ENCODE data around the gene ACTL6A. TPM values are rescaled to one million over a fixed set of nuclear protein-coding genes. Genes with fewer than 3 reads are reported as not detected.
A peak's percentile ranks its signal among the peaks of the same experiment; 100 is the strongest.

The ACTL6A gene
- total RNA-seq, 1 donor from 2014 or later: 90.8 TPM

DNA sequence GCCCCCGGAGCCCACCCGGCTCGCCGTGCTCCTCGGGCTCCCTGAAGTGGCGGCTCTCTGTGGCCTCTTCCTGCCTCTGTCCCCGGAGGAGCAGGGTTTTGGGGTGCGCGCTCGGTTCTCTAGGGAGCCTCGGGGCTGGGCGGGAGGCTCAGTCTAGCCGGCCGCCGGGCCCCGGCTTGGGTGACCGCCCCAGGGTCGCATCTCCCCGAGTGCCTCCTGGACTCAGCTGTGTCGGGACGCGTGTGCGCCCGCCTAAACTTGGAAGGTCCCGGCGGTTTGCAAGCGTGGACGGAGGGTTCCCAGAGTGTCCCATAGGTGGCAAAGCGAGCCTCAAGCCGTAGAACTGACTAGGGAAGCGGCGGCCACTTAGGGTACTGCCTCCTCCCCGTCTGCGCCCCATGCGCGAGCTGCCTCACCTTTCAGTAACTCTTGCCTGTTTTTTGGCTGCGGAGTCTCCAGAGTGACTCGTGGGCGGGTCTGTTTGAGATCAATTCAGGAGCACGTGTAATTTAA is 601 bp downstream of the ACTL6A start:
- H3K36me3 ChIP-seq (ENCODE audit: control insufficient read depth, insufficient read depth, low read length): no peaks in the 10 kb centered on the region
- FAIRE-seq: no peak
- DNase-seq (ENCODE audit: low read depth): peak; percentile 70
- peak; percentile 67 for TF ChIP-seq CTCF (IDR thresholded peaks at IDR 0.05; ENCODE audit: insufficient read depth, low read length, severe bottlenecking)
- no peaks in the 10 kb centered on the region for H3K27me3 ChIP-seq (ENCODE audit: control insufficient read depth, insufficient read depth, low read length)
- peak overlapping the region; percentile 86 for H3K4me3 ChIP-seq (ENCODE audit: low read depth, low read length)

- TF ChIP-seq CTCF (IDR thresholded peaks at IDR 0.05; ENCODE audit: insufficient read depth, low read length, severe bottlenecking): no peak
- H3K36me3 ChIP-seq (ENCODE audit: control insufficient read depth, insufficient read depth, low read length): no peaks in the 10 kb centered on the region
- FAIRE-seq (no peak), DNase-seq (ENCODE audit: low read depth) (no peak)
- H3K4me3 ChIP-seq (ENCODE audit: low read depth, low read length): no peak overlapping the region
- no peaks in the 10 kb centered on the region for H3K27me3 ChIP-seq (ENCODE audit: control insufficient read depth, insufficient read depth, low read length)
Observed at GRCh38 chr3:179565496-179565895, 2.8 kb downstream of the ACTL6A start.

GRCh38 chr3:179580992-179581391 is 18.3 kb downstream of the ACTL6A start:
- no peak for TF ChIP-seq CTCF (IDR thresholded peaks at IDR 0.05; ENCODE audit: insufficient read depth, low read length, severe bottlenecking)
- no peak for FAIRE-seq

DNA sequence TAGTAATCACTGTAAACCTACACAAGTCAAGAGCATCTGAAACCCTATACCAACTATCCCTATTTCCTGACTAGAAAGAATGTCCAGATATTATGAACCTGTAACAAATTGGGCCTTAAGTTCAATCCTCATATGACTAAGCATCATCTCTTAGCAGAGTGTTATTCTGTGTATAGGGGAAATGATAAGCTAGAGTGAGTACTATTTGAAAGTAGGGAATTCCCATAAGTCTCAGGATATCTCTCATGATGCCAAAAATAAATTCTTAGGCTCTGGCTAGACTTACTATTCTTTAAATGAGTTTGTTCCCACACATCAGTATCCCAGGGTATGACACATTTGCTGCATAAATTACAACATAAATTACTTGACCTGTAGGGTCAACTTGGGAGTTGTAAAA is 26.4 kb downstream of the ACTL6A start:
- FAIRE-seq: no peak
- Histone ChIP-seq H3K27me3 (ENCODE audit: control insufficient read depth, insufficient read depth, low read length) (no peaks in the 10 kb centered on the region), H3K4me3 (ENCODE audit: low read depth, low read length) (no peak overlapping the region), H3K36me3 (ENCODE audit: control insufficient read depth, insufficient read depth, low read length) (peaks cover 6% of the 10 kb centered on the region)
- no peak for TF ChIP-seq CTCF (IDR thresholded peaks at IDR 0.05; ENCODE audit: insufficient read depth, low read length, severe bottlenecking)
- DNase-seq (ENCODE audit: low read depth): no peak

More at GRCh38 chr3:179580992-179581391, 18.3 kb downstream of the ACTL6A start:
- no peaks in the 10 kb centered on the region for H3K27me3 ChIP-seq (ENCODE audit: control insufficient read depth, insufficient read depth, low read length)
- H3K4me3 ChIP-seq (ENCODE audit: low read depth, low read length): no peak overlapping the region
- peaks cover 5% of the 10 kb centered on the region for H3K36me3 ChIP-seq (ENCODE audit: control insufficient read depth, insufficient read depth, low read length)
- DNase-seq (ENCODE audit: low read depth): no peak

DNA sequence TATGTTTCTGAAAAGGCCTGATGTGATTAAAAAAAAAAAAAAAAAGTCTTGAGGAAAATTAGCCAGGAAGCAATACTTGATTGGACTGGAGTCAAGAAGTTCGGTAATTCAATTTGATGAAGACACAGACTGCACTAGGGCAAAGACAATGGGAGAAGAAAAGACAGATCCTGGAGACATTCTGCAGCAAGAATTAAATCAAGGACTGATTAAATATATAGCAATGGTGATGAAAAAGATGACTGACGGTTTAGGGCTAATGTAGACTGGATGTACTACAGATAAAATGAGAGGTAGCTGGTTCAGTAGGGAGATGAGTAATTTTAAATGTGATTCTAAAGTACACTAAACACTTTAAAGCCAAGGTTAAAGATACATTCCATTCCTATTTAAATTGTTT is 27.9 kb downstream of the ACTL6A start:
- peaks cover 8% of the 10 kb centered on the region for H3K36me3 ChIP-seq (ENCODE audit: control insufficient read depth, insufficient read depth, low read length)
- FAIRE-seq: no peak
- TF ChIP-seq CTCF (IDR thresholded peaks at IDR 0.05; ENCODE audit: insufficient read depth, low read length, severe bottlenecking): no peak

DNA sequence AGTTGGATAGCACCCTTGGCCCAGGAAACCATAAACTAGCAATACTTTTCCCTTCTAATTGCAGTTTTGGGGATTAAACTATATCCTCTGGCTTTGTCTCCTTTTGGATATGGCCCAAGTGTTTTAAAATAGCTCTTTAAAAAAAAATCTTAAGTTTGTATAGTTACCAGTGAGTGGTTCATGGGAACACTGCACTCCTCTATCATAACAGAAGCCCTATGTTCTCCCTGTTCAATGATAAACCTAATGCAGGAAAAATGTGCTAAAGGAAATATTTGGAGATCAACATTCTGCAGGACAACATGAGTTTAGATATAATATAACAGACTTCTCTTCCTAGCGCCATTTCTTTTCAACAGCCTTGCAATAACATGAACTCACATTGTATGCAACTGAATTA is 28.6 kb downstream of the ACTL6A start:
- Histone ChIP-seq H3K36me3 (ENCODE audit: control insufficient read depth, insufficient read depth, low read length) (peaks cover 8% of the 10 kb centered on the region), H3K4me3 (ENCODE audit: low read depth, low read length) (no peak overlapping the region), H3K27me3 (ENCODE audit: control insufficient read depth, insufficient read depth, low read length) (no peaks in the 10 kb centered on the region)
- no peak for FAIRE-seq
- DNase-seq (ENCODE audit: low read depth): no peak
- TF ChIP-seq CTCF (IDR thresholded peaks at IDR 0.05; ENCODE audit: insufficient read depth, low read length, severe bottlenecking): no peak

More for the DNA sequence above, 27.9 kb downstream of the ACTL6A start:
- H3K27me3 ChIP-seq (ENCODE audit: control insufficient read depth, insufficient read depth, low read length): no peaks in the 10 kb centered on the region
- no peak for DNase-seq (ENCODE audit: low read depth)
- no peak overlapping the region for H3K4me3 ChIP-seq (ENCODE audit: low read depth, low read length)
